SU-DHL-6 (cell line): ENCODE measurements around the gene ACOT8.
"Not testable (repeated sequence)": the region's sequence is repeated elsewhere in the genome, so short reads cannot be mapped to it uniquely, and the experiment has no call there.

ENCODE experiments used
- H2AFZ ChIP-seq: fragments of 200-600 bp; sonication (generic); 2 replicates; pipeline ENCODE4 v1.6.1; 2014; ENCODE audit warnings: low read depth, mild to moderate bottlenecking, moderate library complexity, mixed read lengths, antibody characterized with exemption, low read length; ENCODE audit not compliant: severe bottlenecking
- H3F3A ChIP-seq: fragments of 200-600 bp; shearing (Covaris generic); 2 replicates; pipeline ENCODE4 v1.6.0; 2016; ENCODE audit warnings: antibody characterized with exemption, mild to moderate bottlenecking; ENCODE audit not compliant: insufficient read depth
- H3K27ac ChIP-seq: fragments of 200-600 bp; sonication (generic); 2 replicates; pipeline ENCODE4 v1.5.1; 2016; ENCODE audit warnings: low read depth, mild to moderate bottlenecking, low read length, moderate library complexity, mixed read lengths
- H3K27me3 ChIP-seq: fragments of 200-600 bp; sonication (generic), shearing (Covaris generic); 2 replicates; pipeline ENCODE4 v1.6.0; 2014; ENCODE audit warnings: mild to moderate bottlenecking, low read length
- H3K36me3 ChIP-seq: fragments of 200-600 bp; sonication (generic); 2 replicates; pipeline ENCODE4 v1.6.1; 2014; ENCODE audit warnings: mild to moderate bottlenecking, low read length, mixed read lengths
- H3K4me2 ChIP-seq: fragments of 300-600, 200-600 bp; shearing (Covaris generic), sonication (generic); 2 replicates; pipeline ENCODE4 v1.6.0; 2014; ENCODE audit warnings: low read length, low read depth, mild to moderate bottlenecking; ENCODE audit not compliant: poor library complexity, severe bottlenecking
- H3K4me3 ChIP-seq: fragments of 200-600 bp; sonication (generic); 2 replicates; pipeline ENCODE4 v1.5.1; 2014; ENCODE audit warnings: antibody characterized with exemption, low read length, mild to moderate bottlenecking, mixed read lengths; ENCODE audit not compliant: insufficient read depth, poor library complexity, severe bottlenecking
- H3K79me2 ChIP-seq: fragments of 200-600 bp; sonication (generic); 2 replicates; pipeline ENCODE4 v1.6.1; 2014; ENCODE audit warnings: mild to moderate bottlenecking, low read length, moderate library complexity; ENCODE audit not compliant: insufficient read depth
- H3K9ac ChIP-seq: fragments of 200-600 bp; sonication (generic); 2 replicates; pipeline ENCODE4 v1.7.0; 2014; ENCODE audit warnings: mild to moderate bottlenecking, low read length
- H3K9me2 ChIP-seq: fragments of 200-600 bp; sonication (generic); replicated peaks from 2 replicates; pipeline ENCODE4 v1.6.1; 2014; ENCODE audit warnings: low read length; ENCODE audit not compliant: insufficient read depth
- H3K9me3 ChIP-seq: fragments of 200-600 bp; sonication (generic); 2 replicates; pipeline ENCODE4 v1.6.1; 2014; ENCODE audit warnings: low read length, mixed read lengths; ENCODE audit not compliant: insufficient read depth
- H4K20me1 ChIP-seq: fragments of 200-600 bp; sonication (generic); 2 replicates; pipeline ENCODE4 v1.6.1; 2014; ENCODE audit warnings: low read depth, mild to moderate bottlenecking, antibody characterized with exemption, low read length, moderate library complexity, mixed read lengths
- CTCF ChIP-seq: fragments of 200-600 bp; sonication (generic); IDR thresholded peaks from one replicate; pipeline ENCODE4 v1.5.1; 2017; ENCODE audit warnings: antibody characterized with exemption, mild to moderate bottlenecking, low read length, moderate library complexity; ENCODE audit not compliant: insufficient read depth, poor library complexity, severe bottlenecking
- EZH2phosphoT487 ChIP-seq: fragments of 200-600 bp; sonication (generic), shearing (Covaris generic); conservative IDR thresholded peaks from 2 replicates; pipeline ENCODE4 v1.6.1; 2018; ENCODE audit warnings: mild to moderate bottlenecking, antibody characterized with exemption, low read length, moderate library complexity, mixed read lengths

The ACOT8 gene

GRCh38 chr20:45798935-45799642 lies 58.1 kb downstream of the ACOT8 start:
- peaks cover 3% of the 10 kb centered on the region; the same call in 1 of the 2 replicates for H3K36me3 ChIP-seq
- TF ChIP-seq CTCF = peak; percentile 38
- no peak for TF ChIP-seq EZH2phosphoT487
- no peaks in the 10 kb centered on the region for H3K79me2 ChIP-seq
- H3K9me2 ChIP-seq = no peaks in the 10 kb centered on the region
- H3K27me3 ChIP-seq = no peaks in the 10 kb centered on the region
- peak overlapping the region; percentile 19 for H2AFZ ChIP-seq
- H3K4me3 ChIP-seq = no peak overlapping the region
- peaks cover 7% of the 10 kb centered on the region for H3F3A ChIP-seq
- no peak overlapping the region for H3K4me2 ChIP-seq
- H3K27ac ChIP-seq = peak overlapping the region; percentile 20; the same call in 1 of the 2 replicates
- no peaks in the 10 kb centered on the region for H3K9me3 ChIP-seq
- H3K9ac ChIP-seq = no peak overlapping the region
- no peaks in the 10 kb centered on the region for H4K20me1 ChIP-seq

- not testable (repeated sequence) for H3K27me3 ChIP-seq, H3K36me3 ChIP-seq, H3K9me2 ChIP-seq, H3K4me2 ChIP-seq, H3K4me3 ChIP-seq, H3K9me3 ChIP-seq, H3K79me2 ChIP-seq, H3K27ac ChIP-seq, H3F3A ChIP-seq, H2AFZ ChIP-seq, H3K9ac ChIP-seq, H4K20me1 ChIP-seq
Observed at GRCh38 chr20:45797955-45798354, 59.2 kb downstream of the ACOT8 start.

GRCh38 chr20:45797510-45797909 lies 59.7 kb downstream of the ACOT8 start:
- not testable (repeated sequence) for H3K4me3 ChIP-seq, H3K4me2 ChIP-seq, H3K9ac ChIP-seq, H3K27me3 ChIP-seq, H3K27ac ChIP-seq, H3K79me2 ChIP-seq, H3K9me2 ChIP-seq, H4K20me1 ChIP-seq, H3F3A ChIP-seq, H3K9me3 ChIP-seq, H2AFZ ChIP-seq, H3K36me3 ChIP-seq

DNA sequence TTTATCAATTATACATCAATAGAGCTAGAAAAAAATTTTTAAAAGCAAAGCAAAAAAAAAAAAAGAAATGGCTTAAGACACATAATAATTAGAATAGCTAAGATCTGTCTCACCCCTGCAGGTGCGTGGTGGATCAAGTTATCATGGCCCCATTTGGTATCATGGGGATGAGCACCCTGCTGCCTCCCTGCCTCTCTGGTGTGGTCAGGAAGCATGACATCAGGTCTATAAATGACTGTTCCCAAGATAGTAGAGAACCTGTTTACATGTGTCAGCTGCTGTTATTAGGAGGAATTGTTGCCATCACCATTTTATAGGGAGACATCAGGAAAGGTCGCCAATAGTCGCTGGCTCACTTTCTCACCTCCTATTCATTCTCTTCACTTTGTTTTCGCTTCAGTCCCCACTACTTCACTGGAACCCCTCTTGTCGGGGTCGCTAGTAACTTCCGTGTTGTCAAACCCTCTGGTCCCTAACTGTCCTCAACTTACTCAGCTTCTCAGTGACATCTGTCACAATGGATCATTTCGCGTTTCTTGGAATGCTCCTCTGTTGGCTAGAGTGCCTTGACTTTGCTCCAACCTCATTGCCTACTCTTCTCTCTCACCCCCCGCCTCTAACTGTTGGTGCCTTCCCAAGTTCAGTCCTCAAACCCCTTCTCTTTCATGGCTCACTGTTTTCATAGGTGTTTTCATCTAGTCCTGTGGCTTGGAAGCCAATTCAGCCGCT lies 60.7 kb downstream of the ACOT8 start:
- TF ChIP-seq CTCF (no peak), EZH2phosphoT487 (no peak)
- peaks cover 12% of the 10 kb centered on the region; the same call in 1 of the 2 replicates for H3K79me2 ChIP-seq
- H4K20me1 ChIP-seq = no peaks in the 10 kb centered on the region

More for the DNA sequence above, 60.7 kb downstream of the ACOT8 start:
- H2AFZ ChIP-seq = no peak overlapping the region
- H3K9me3 ChIP-seq = no peaks in the 10 kb centered on the region
- H3K4me2 ChIP-seq = no peak overlapping the region
- H3K4me3 ChIP-seq = no peak overlapping the region
- H3K36me3 ChIP-seq = no peaks in the 10 kb centered on the region
- no peaks in the 10 kb centered on the region for H3K27me3 ChIP-seq
- H3K27ac ChIP-seq = no peak overlapping the region
- no peak overlapping the region for H3K9ac ChIP-seq
- H3K9me2 ChIP-seq = no peaks in the 10 kb centered on the region
- peaks cover 7% of the 10 kb centered on the region for H3F3A ChIP-seq
